Choroid plexus epithelial cell (primary cell): ENCODE measurements around the gene CDK2.
A peak's percentile ranks its signal among the peaks of the same experiment; 100 is the strongest.
"Not testable (repeated sequence)": the region's sequence is repeated elsewhere in the genome, so short reads cannot be mapped to it uniquely, and the experiment has no call there.

Source experiments
- DNase-seq: peaks from one replicate; pipeline ENCODE4 v3.0.0-alpha.2; 2010; ENCODE audit warnings: low read depth
- H3K4me3 ChIP-seq: 2 replicates; pipeline ENCODE4 v1.5.1; 2011; ENCODE audit warnings: low read depth, mild to moderate bottlenecking, control low read depth, low read length, moderate library complexity
- CTCF ChIP-seq: conservative IDR thresholded peaks from 2 replicates; pipeline ENCODE4 v1.5.1; 2011; ENCODE audit warnings: low read depth, mild to moderate bottlenecking, control low read depth, inconsistent platforms, low read length, moderate library complexity

CDK2 gene

GRCh38 chr12:55972456-55972855, 5.8 kb downstream of the CDK2 start:
- TF ChIP-seq CTCF, result no peak
- no peak for DNase-seq

GRCh38 chr12:55972911-55973598, 6.4 kb downstream of the CDK2 start:
- no peak for TF ChIP-seq CTCF
- DNase-seq, result peak; percentile 64
- H3K4me3 ChIP-seq, result peak overlapping the region; percentile 74

More at GRCh38 chr12:55972456-55972855, 5.8 kb downstream of the CDK2 start:
- peak overlapping the region; percentile 74 for H3K4me3 ChIP-seq

GRCh38 chr12:55973599-55974307, 7.1 kb downstream of the CDK2 start, which contains the start of gene RAB5B:
Gene RAB5B, plus strand, starts transcription at chr12:55974078. Its CDS starts 12,883 bp downstream, at chr12:55986961.
- TF ChIP-seq CTCF, result peak; percentile 50
- DNase-seq, result peak; percentile 100
- peak within 1 kb of the TSS; percentile 98 for H3K4me3 ChIP-seq

- peak; percentile 62 for DNase-seq
- no peak for TF ChIP-seq CTCF
- peak overlapping the region; percentile 98 for H3K4me3 ChIP-seq
These were observed 7.7 kb downstream of the CDK2 start for GRCh38 chr12:55974308-55974730.

- TF ChIP-seq CTCF, result no peak
- DNase-seq, result no peak
These were observed 11.8 kb downstream of the CDK2 start for GRCh38 chr12:55978393-55978792.

GRCh38 chr12:55979069-55979468, 12.4 kb downstream of the CDK2 start:
- no peak for TF ChIP-seq CTCF
- DNase-seq, result no peak
- no peak overlapping the region for H3K4me3 ChIP-seq

More at GRCh38 chr12:55978393-55978792, 11.8 kb downstream of the CDK2 start:
- H3K4me3 ChIP-seq, result no peak overlapping the region

GRCh38 chr12:55981882-55982281, 15.3 kb downstream of the CDK2 start:
- peak; percentile 30 for DNase-seq

More at GRCh38 chr12:55981882-55982281, 15.3 kb downstream of the CDK2 start:
- not testable (repeated sequence) for H3K4me3 ChIP-seq
